ENCODE measurements around the gene PACRG. TPM values are rescaled to one million over a fixed set of nuclear protein-coding genes. Genes with fewer than 3 reads are reported as not detected.

PACRG gene
- total RNA-seq, 2 experiments from 2014 or later, result 0.66 to 0.81 TPM

DNA sequence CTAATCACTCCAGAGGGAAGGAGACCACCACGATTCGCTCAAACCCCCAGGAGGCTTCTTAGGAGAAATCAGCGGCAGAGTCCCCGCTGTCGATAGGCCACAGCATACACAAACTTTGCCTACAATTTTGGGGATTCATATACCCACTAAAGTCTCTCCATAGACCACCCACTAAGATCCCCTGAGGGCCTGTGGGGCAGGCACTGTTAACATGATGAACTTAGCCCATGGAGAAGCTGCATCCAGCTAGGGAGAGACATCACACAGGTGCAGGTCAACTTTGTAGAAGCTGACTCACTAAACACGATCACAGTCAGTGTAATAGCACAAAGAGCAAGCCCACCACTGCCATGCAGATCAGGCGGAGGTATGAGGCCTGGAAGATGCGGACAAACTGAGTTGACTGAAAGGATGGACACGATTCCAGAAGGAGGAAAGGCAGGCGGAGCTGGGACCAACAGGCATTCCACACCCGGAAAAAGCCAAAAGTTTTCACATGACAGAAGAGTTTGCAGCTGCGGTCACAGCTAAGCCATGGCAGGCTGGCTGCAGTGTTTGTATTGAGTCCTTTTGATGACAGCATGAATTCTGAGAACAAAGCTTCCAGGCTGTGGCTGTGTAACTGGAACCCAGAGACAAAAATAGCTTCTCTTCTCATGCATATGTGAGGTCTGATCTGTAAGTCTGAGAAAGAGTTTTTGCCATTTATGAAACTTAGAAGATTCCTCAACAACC is 611.1 kb downstream of the PACRG start:
- H3K36me3 Mint-ChIP-seq (ENCODE audit: low read depth), result no peaks in the 10 kb centered on the region
- DNase-seq (no peak), ATAC-seq (ENCODE audit: poor library complexity) (no peak)
- no peaks in the 10 kb centered on the region for H3K4me1 ChIP-seq (ENCODE audit: insufficient read depth, low read length)
- no peaks in the 10 kb centered on the region for H3K36me3 ChIP-seq (ENCODE audit: insufficient read depth, low read length)
- no peak overlapping the region for H3K4me3 Mint-ChIP-seq
- peaks cover 0 to 11% of the 10 kb centered on the region in 2 experiments for H3K9me3 ChIP-seq (ENCODE audit: control insufficient read depth in 1 of 2, insufficient read depth in 1 of 2, low read length in 2 of 2)
- ChIA-PET POLR2A (no interaction called here), CTCF (no interaction called here)
- peaks cover 18% of the 10 kb centered on the region for H3K27me3 Mint-ChIP-seq
- no peak overlapping the region for H3K4me3 ChIP-seq (ENCODE audit: low read length)
- H3K9me3 Mint-ChIP-seq, result no peaks in the 10 kb centered on the region
- no peak overlapping the region for H3K27ac ChIP-seq (ENCODE audit: low read depth in 1 of 2, low read length in 2 of 2)
- peaks cover 0 to 4% of the 10 kb centered on the region in 2 experiments for H3K27me3 ChIP-seq (ENCODE audit: control insufficient read depth in 1 of 2, insufficient read depth in 2 of 2, low read length in 2 of 2)
- intact Hi-C loops (cut with DNase I, micrococcal nuclease), result no loop called here
- no peak for TF ChIP-seq CTCF (IDR thresholded peaks at IDR 0.05)
- no peaks in the 10 kb centered on the region for H3K4me1 Mint-ChIP-seq (ENCODE audit: low read depth)
- no peak overlapping the region for H3K27ac Mint-ChIP-seq

GRCh38 chr6:163339466-163339865 is 611.7 kb downstream of the PACRG start:
- intact Hi-C loops (cut with DNase I, micrococcal nuclease), result no loop called here
- ATAC-seq (ENCODE audit: poor library complexity), result no peak
- ChIA-PET POLR2A (no interaction called here), CTCF (no interaction called here)
- no peaks in the 10 kb centered on the region for H3K36me3 Mint-ChIP-seq (ENCODE audit: low read depth)
- Histone ChIP-seq H3K9me3 (ENCODE audit: control insufficient read depth in 1 of 2, insufficient read depth in 1 of 2, low read length in 2 of 2) (peaks cover 0 to 11% of the 10 kb centered on the region in 2 experiments), H3K36me3 (ENCODE audit: insufficient read depth, low read length) (no peaks in the 10 kb centered on the region), H3K4me1 (ENCODE audit: insufficient read depth, low read length) (no peaks in the 10 kb centered on the region), H3K4me3 (ENCODE audit: low read length) (no peak overlapping the region), H3K27me3 (ENCODE audit: control insufficient read depth in 1 of 2, insufficient read depth in 2 of 2, low read length in 2 of 2) (peaks cover 0 to 4% of the 10 kb centered on the region in 2 experiments), H3K27ac (ENCODE audit: low read depth in 1 of 2, low read length in 2 of 2) (no peak overlapping the region)
- H3K9me3 Mint-ChIP-seq, result no peaks in the 10 kb centered on the region
- TF ChIP-seq CTCF (IDR thresholded peaks at IDR 0.05), result no peak
- H3K4me3 Mint-ChIP-seq, result no peak overlapping the region
- peaks cover 15% of the 10 kb centered on the region for H3K27me3 Mint-ChIP-seq
- no peak overlapping the region for H3K27ac Mint-ChIP-seq
- H3K4me1 Mint-ChIP-seq (ENCODE audit: low read depth), result no peaks in the 10 kb centered on the region
- no peak for DNase-seq

DNA sequence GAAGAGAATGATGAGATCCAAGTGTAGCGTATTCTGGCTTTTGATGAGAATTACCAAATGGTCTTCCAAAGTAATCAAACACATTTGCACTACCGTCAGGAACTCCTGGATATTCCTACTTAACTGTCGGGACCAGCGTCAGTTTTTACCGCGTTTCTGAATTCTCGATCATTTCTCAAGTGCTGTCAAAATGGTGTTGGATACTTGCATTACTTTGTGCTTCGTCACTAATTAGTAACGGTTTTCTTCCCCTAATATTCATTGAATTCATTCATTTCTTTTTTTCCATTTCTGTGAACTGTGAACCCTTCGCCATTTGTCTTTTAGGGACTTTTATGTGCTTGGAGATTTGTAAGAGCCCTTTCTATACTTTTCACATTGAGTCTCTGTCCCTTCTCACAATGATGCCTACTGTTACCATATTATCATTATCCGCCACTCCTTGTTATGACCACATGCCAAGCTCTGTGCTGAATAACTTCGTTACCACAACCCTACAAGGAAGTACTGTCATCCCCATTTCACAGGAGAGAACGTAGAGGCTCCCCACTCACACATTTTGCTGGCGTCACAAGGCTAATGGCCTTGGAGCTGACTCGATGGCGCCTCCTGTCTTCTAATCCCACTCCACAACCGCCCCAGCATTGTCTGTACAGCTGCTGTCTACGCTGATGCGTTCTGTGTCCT is 612.6 kb downstream of the PACRG start:
- no peaks in the 10 kb centered on the region for H3K36me3 Mint-ChIP-seq (ENCODE audit: low read depth)
- no peak overlapping the region for H3K27ac Mint-ChIP-seq
- H3K9me3 Mint-ChIP-seq, result no peaks in the 10 kb centered on the region
- TF ChIP-seq CTCF (IDR thresholded peaks at IDR 0.05), result no peak
- CTCF ChIA-PET, result no interaction called here
- Histone ChIP-seq H3K9me3 (ENCODE audit: control insufficient read depth in 1 of 2, insufficient read depth in 1 of 2, low read length in 2 of 2) (peaks cover 0 to 8% of the 10 kb centered on the region in 2 experiments), H3K27ac (ENCODE audit: low read depth in 1 of 2, low read length in 2 of 2) (no peak overlapping the region), H3K27me3 (ENCODE audit: control insufficient read depth in 1 of 2, insufficient read depth in 2 of 2, low read length in 2 of 2) (peaks cover 0 to 4% of the 10 kb centered on the region in 2 experiments), H3K36me3 (ENCODE audit: insufficient read depth, low read length) (no peaks in the 10 kb centered on the region), H3K4me3 (ENCODE audit: low read length) (no peak overlapping the region), H3K4me1 (ENCODE audit: insufficient read depth, low read length) (no peaks in the 10 kb centered on the region)
- POLR2A ChIA-PET, result no interaction called here
- H3K4me3 Mint-ChIP-seq, result no peak overlapping the region
- peaks cover 12% of the 10 kb centered on the region for H3K27me3 Mint-ChIP-seq
- DNase-seq, result no peak
- ATAC-seq (ENCODE audit: poor library complexity), result no peak
- intact Hi-C loops (cut with DNase I, micrococcal nuclease), result no loop called here
- no peaks in the 10 kb centered on the region for H3K4me1 Mint-ChIP-seq (ENCODE audit: low read depth)
